GM12891 (cell line): Measurements from ENCODE around the gene RTL1.

ENCODE experiments used
- DNase-seq: peaks from one replicate; pipeline ENCODE4 v3.0.0; 2011; ENCODE audit warnings: low spot score; ENCODE audit not compliant: insufficient read length
- FAIRE-seq: peaks from 2 replicates; lab custom pipeline; 2011; peaks lifted over from hg19 to GRCh38; lab: Jason Lieb, UNC
- PAX5 ChIP-seq: IDR thresholded peaks from 2 replicates; pipeline ENCODE4 v1.6.1; 2011; ENCODE audit warnings: low read length, moderate library complexity, mild to moderate bottlenecking; ENCODE audit not compliant: insufficient read depth, severe bottlenecking
- POLR2A ChIP-seq: IDR thresholded peaks from 2 replicates; pipeline ENCODE4 v1.6.1; 2011; ENCODE audit warnings: low read depth, low read length, control low read depth
- POLR2AphosphoS5 ChIP-seq: IDR thresholded peaks from 2 replicates; pipeline ENCODE4 v1.6.1; 2011; ENCODE audit warnings: low read depth, low read length, control low read depth
- POU2F2 ChIP-seq: IDR thresholded peaks from 2 replicates; pipeline ENCODE4 v1.6.1; 2011; ENCODE audit warnings: low read depth, mild to moderate bottlenecking, control low read depth, low read length, moderate library complexity
- SPI1 ChIP-seq: IDR thresholded peaks from 2 replicates; pipeline ENCODE4 v1.6.1; 2011; ENCODE audit warnings: low read depth, low read length, control low read depth
- TAF1 ChIP-seq: IDR thresholded peaks from 2 replicates; pipeline ENCODE4 v1.6.1; 2011; ENCODE audit warnings: low read depth, low read length, control low read depth

Gene RTL1

GRCh38 chr14:100891051-100891450 is 12.5 kb downstream of the RTL1 start:
- DNase-seq, result no peak
- no peak for FAIRE-seq
- TF ChIP-seq POU2F2, result no peak

GRCh38 chr14:100890061-100890850 is 13.3 kb downstream of the RTL1 start:
- DNase-seq, result no peak
- TF ChIP-seq POLR2A, result no peak
- no peak for TF ChIP-seq PAX5
- no peak for TF ChIP-seq SPI1
- no peak for TF ChIP-seq POU2F2
- TF ChIP-seq POLR2AphosphoS5, result no peak
- no peak for TF ChIP-seq TAF1
- no peak for FAIRE-seq

GRCh38 chr14:100889641-100890040 is 13.9 kb downstream of the RTL1 start:
- no peak for FAIRE-seq
- no peak for TF ChIP-seq POU2F2
- TF ChIP-seq POLR2A, result no peak
- no peak for TF ChIP-seq SPI1
- TF ChIP-seq TAF1, result no peak
- no peak for TF ChIP-seq POLR2AphosphoS5
- no peak for TF ChIP-seq PAX5
- no peak for DNase-seq

GRCh38 chr14:100888789-100889315 is 14.7 kb downstream of the RTL1 start:
- FAIRE-seq (no peak), DNase-seq (no peak)
- TF ChIP-seq TAF1 (no peak), SPI1 (no peak), PAX5 (no peak), POLR2A (no peak), POLR2AphosphoS5 (no peak), POU2F2 (no peak)

DNA sequence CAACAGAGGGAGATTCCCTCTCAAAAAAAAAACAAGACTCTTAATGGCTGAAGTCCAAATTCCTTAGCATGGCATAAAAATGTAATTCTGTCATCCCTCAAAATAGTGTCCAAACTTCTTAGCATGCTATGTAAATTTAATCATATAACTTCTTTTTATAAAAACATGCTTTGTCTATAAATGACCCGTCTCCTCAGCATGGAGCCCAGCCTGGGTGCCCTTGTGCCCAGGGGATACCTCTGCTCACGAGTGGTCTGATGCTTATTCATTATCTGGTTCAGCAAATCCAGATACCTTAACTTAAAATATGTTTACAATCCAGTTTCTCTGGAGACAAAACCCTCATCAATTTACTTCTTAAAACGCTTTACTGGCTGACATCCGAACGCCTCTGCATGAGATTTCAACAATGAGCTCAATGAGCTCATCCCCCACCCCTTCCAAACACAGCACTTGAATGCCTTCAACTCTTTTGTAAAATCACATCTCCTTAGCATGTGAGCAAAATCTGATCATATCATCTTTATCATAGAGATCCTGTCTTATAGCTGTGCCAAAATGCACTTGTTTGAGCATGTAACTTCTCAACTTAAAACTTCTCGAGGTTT is 15.7 kb downstream of the RTL1 start:
- no peak for FAIRE-seq
- TF ChIP-seq SPI1, result no peak
- no peak for TF ChIP-seq POLR2AphosphoS5
- no peak for TF ChIP-seq POLR2A
- TF ChIP-seq PAX5, result no peak
- no peak for TF ChIP-seq POU2F2
- no peak for TF ChIP-seq TAF1
- no peak for DNase-seq

DNA sequence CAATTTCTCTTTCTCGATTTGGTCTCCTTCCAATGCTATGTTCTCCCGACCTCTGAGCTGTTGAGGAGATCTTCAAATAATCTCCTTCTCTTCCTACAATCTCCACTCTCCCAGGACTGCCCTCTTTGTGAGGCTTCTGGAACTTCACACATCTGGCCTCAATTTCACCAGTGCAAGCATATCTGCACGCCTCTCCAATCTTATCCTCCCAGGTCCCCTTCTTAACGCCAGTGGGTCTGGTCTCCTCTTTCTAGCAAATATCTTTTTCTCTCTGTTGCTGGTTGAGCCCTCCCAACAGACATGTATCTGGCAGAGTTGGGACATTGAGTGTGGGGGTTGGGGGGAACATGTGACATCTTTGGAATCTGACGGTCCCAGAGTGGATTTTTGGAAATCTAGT is 17.9 kb downstream of the RTL1 start:
- FAIRE-seq (no peak), DNase-seq (no peak)
- TF ChIP-seq POU2F2 (no peak), POLR2A (no peak), SPI1 (no peak), POLR2AphosphoS5 (no peak), TAF1 (no peak), PAX5 (no peak)

GRCh38 chr14:100885196-100885595 is 18.3 kb downstream of the RTL1 start:
- TF ChIP-seq TAF1, result no peak
- TF ChIP-seq SPI1, result no peak
- TF ChIP-seq POLR2AphosphoS5, result no peak
- no peak for TF ChIP-seq PAX5
- no peak for TF ChIP-seq POU2F2
- TF ChIP-seq POLR2A, result no peak
- FAIRE-seq, result no peak
- no peak for DNase-seq

DNA sequence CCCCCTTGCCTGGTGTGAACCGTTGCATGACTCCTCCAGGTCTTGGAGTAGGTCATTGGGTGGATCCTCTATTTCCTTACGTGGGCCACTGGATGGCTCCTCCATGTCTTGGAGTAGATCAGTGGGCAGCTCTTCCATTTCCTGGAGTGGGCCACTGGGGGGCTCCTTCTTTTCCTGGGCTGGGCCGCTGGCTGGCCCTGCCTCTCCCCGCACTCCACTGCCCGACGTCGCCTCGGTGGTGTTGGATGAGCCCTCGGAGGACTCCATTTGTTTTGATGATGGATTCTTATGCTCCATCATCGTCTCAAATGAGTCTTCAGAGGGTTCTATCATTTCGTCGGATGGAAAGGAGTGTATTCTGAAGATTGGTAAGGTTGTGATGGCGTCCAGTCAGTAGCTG is 19.1 kb downstream of the RTL1 start:
- FAIRE-seq (no peak), DNase-seq (no peak)
- no peak for TF ChIP-seq PAX5
- TF ChIP-seq POLR2A, result no peak
- TF ChIP-seq POLR2AphosphoS5, result no peak

- TF ChIP-seq POU2F2, result no peak
- no peak for TF ChIP-seq SPI1
- DNase-seq (no peak), FAIRE-seq (no peak)
Observed at GRCh38 chr14:100883789-100884101, 19.8 kb downstream of the RTL1 start.

DNA sequence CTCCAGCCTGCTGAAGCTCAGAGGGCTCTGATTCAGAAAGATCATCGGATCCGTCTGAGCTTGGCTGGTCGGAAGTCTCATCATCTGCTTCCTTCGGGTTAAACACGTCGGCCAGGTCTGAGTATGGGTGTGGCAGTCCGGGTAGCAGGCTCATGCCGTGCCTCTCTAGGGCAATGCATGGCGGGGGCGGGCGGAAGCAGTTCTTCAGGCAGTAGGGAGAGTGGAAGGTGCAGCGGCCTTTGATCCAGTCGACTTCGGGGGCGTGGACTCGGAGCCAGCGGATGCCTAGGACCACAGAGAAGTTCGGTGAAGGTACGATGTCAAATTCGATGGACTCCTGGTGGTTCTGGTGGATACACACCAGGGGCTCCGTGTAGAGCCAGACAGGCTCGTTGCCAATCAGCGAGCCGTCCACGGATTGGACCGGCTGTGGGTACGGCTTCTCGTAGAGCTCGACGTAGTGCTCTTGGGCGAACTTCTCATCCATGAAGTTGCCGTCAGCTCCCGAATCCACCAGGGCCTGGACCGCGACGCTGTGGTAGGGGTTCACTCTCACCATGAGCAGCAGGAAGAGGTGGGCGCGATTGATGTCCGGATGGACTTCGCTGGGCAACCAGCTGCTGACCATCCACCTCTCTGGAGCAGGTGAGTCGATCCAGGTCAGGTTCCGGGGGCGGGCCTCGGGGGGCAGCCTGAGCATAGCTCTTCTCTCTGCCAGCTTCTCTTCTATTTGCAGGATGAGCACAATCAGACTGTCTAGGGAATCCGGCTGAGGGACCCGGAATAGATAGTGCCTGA is 20.3 kb downstream of the RTL1 start:
- FAIRE-seq, result no peak
- DNase-seq, result no peak
- no peak for TF ChIP-seq POLR2A
- no peak for TF ChIP-seq PAX5
- no peak for TF ChIP-seq TAF1
- no peak for TF ChIP-seq SPI1
- TF ChIP-seq POU2F2, result no peak
- TF ChIP-seq POLR2AphosphoS5, result no peak
